Measurements from ENCODE around the gene ZNF768. TPM values are rescaled to one million over a fixed set of nuclear protein-coding genes. Genes with fewer than 3 reads are reported as not detected.
A peak's percentile ranks its signal among the peaks of the same experiment; 100 is the strongest.

Gene ZNF768
- total and polyA plus RNA-seq, 2 of the 13 experiments (the other 11 are each of a cell fraction or from before 2014, with no cell fraction given) = 26.7 to 34.4 TPM

DNA sequence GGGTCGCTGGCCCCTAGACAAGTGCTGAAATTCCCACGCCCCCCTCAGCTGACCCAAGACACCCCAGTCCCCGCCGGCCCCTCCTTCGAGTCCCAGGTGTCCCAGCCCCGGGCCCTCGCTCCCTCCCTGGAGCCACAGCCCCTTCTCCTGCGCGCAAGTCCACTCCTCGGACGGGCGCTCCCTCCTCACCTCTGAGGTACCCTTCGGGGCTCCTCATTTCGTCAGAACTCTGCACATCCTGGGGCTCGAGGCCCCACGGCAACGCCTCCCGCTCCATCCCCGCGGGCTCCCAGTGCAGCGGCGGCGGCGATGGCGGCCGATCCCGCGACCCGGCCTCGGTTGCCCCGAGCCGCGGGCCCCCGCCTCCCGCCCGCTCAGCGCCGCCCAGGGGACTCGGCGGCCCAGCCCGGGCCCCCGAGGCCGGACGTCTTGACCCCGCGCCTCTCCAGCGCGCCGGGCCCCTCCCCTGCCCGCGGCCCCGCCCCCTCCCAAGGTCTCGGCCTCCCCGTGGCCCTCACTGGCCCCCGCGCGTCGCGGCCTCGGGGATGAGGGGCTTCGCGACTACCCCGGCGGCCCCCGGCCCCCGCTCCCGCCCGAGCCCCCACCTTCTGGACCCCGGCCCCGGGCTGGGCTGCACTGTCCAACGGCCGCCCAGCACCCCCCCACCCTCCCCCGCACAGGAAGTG lies at the start of gene ZNF768 (continued):
- TF ChIP-seq ZNF496 (CRISPR knock-in tag; IDR thresholded peaks at IDR 0.05; ENCODE audit: insufficient replicate concordance) (no peak), EED (CRISPR knock-in tag; IDR thresholded peaks at IDR 0.05) (no peak), PREB (CRISPR knock-in tag; IDR thresholded peaks at IDR 0.05) (no peak), HNRNPK (IDR thresholded peaks at IDR 0.05; ENCODE audit: low read depth, low read length, poor library complexity, severe bottlenecking) (no peak), ZNF543 (CRISPR knock-in tag; IDR thresholded peaks at IDR 0.05) (0 out of 2 replicates have a peak, but pooled peaks have one; percentile 21), CAMTA2 (CRISPR knock-in tag; IDR thresholded peaks at IDR 0.05; ENCODE audit: borderline replicate concordance) (no peak), FOXO1 (CRISPR knock-in tag; IDR thresholded peaks at IDR 0.05) (no peak), NFIC (IDR thresholded peaks at IDR 0.05; ENCODE audit: low read length) (no peak), RFX3 (CRISPR knock-in tag; IDR thresholded peaks at IDR 0.05) (no peak), ZXDC (CRISPR knock-in tag; IDR thresholded peaks at IDR 0.05) (no peak; the same call in 1 of the 2 replicates), ZNF232 (CRISPR knock-in tag; IDR thresholded peaks at IDR 0.05; ENCODE audit: borderline replicate concordance) (no peak), KDM2A (CRISPR knock-in tag; IDR thresholded peaks at IDR 0.05; ENCODE audit: borderline replicate concordance, low read depth) (peak; percentile 10; the same call in 1 of the 2 replicates), CBX1 (IDR thresholded peaks at IDR 0.05; ENCODE audit: low read depth) (no peak), NCOR1 (IDR thresholded peaks at IDR 0.05; ENCODE audit: borderline replicate concordance, low read length) (no peak), ZNF337 (CRISPR knock-in tag; IDR thresholded peaks at IDR 0.05; ENCODE audit: borderline replicate concordance, low read depth) (no peak), ZBTB42 (CRISPR knock-in tag; IDR thresholded peaks at IDR 0.05) (no peak), HNRNPH1 (optimal IDR thresholded peaks at IDR 0.05; ENCODE audit: low read depth, low read length) (no peak), ARNTL (CRISPR knock-in tag; IDR thresholded peaks at IDR 0.05) (no peak), E2F1 (CRISPR knock-in tag; IDR thresholded peaks at IDR 0.05) (no peak), NPAS2 (CRISPR knock-in tag; IDR thresholded peaks at IDR 0.05; ENCODE audit: borderline replicate concordance) (no peak), ZNF598 (CRISPR knock-in tag; IDR thresholded peaks at IDR 0.05; ENCODE audit: borderline replicate concordance) (no peak), ZUFSP (CRISPR knock-in tag; IDR thresholded peaks at IDR 0.05; ENCODE audit: borderline replicate concordance) (no peak)
- TF ChIP-seq, protein P1, sequence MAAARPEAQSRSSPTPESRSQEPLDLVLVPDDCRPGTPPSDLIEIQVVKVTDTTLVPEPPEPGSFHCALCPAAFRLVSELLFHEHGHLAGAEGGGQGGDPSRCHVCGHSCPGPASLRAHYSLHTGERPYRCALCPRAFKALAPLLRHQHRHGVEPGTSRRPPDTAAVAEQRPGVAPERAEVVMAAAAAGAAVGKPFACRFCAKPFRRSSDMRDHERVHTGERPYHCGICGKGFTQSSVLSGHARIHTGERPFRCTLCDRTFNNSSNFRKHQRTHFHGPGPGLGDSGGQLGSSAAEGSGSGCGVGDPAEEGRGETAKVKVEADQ (CRISPR knock-in tag; IDR thresholded peaks at IDR 0.05; ENCODE audit: borderline replicate concordance) = no peak

Measured in HepG2 (cell line).